ENCODE results near the gene FCAR.
"Not testable (repeated sequence)": the region's sequence is repeated elsewhere in the genome, so short reads cannot be mapped to it uniquely, and the experiment has no call there.

The FCAR gene

DNA sequence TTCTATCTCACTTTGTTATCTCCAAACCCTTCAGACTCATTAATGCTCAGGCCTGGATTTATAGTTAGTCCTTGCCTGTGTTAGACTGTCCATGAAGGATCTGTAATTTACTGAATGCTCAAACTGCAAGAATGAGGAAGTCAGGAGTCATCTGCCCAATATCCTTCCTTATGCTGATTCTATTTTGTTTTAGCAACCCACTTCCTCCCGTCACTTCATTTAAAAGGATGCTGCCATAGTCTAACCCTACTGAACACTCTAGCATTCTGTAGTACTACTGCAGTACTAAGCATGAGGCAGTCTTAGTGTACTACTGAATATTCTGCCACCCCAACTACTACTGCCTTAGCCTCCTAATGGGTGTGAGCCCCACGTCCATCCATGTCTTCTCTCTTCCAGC, 1.5 kb downstream of the FCAR start:
- H3K9me3 Mint-ChIP-seq: peaks cover 4% of the 10 kb centered on the region
- H3K27me3 Mint-ChIP-seq: peaks cover 17% of the 10 kb centered on the region
- H3K4me3 Mint-ChIP-seq: no peak overlapping the region
- DNase-seq: no peak
- no peaks in the 10 kb centered on the region for H3K36me3 Mint-ChIP-seq (ENCODE audit: low read depth)
- no peak overlapping the region for H3K27ac Mint-ChIP-seq
- H3K4me1 Mint-ChIP-seq (ENCODE audit: low read depth): no peaks in the 10 kb centered on the region

DNA sequence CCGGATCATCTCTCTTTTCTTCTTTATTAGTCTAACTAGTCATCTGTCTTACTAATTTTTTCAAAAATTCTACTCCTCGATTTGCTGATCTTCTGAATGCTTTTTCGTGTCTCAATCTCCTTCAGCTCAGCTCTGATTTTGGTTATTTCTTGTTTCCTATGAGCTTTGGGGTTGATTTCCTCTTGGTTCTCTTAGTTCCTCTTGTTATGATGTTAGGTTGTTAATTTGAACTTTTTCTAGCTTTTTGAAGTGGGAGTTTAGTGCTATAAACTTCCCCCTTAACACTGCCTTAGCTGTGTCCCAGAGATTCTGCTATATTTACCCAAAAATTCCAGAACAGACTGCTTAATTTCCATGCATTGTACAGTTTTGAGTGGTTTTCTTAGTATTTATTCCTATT, 3.4 kb downstream of the FCAR start:
- no peak overlapping the region for H3K4me3 Mint-ChIP-seq
- H3K36me3 Mint-ChIP-seq (ENCODE audit: low read depth): no peaks in the 10 kb centered on the region
- peaks cover 25% of the 10 kb centered on the region for H3K27me3 Mint-ChIP-seq
- no peak for DNase-seq
- no peaks in the 10 kb centered on the region for H3K9me3 Mint-ChIP-seq
- no peak overlapping the region for H3K27ac Mint-ChIP-seq
- no peaks in the 10 kb centered on the region for H3K4me1 Mint-ChIP-seq (ENCODE audit: low read depth)

DNA sequence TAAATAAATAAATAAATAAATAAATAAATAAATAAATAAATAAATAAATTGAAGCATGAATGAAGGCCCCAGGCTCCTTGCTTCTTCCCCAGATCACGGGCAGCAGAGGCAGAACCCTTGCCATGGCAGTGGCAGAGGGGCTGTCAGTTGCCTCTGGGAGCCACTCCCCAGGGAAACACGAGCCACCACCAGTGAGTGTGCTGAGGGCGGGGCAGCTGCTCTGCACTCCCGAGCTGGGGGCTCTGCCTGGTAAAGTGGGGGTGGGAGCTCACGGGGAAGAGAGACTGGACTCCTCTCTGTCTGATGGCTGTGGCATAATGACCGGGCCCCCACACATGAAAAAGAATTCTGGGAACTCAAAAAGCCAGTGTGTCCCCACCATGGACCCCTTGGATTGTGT, 7.8 kb downstream of the FCAR start:
- H3K36me3 Mint-ChIP-seq (ENCODE audit: low read depth): no peaks in the 10 kb centered on the region
- peaks cover 43% of the 10 kb centered on the region for H3K27me3 Mint-ChIP-seq
- no peak for DNase-seq
- no peak overlapping the region for H3K4me3 Mint-ChIP-seq
- H3K27ac Mint-ChIP-seq: no peak overlapping the region
- H3K4me1 Mint-ChIP-seq (ENCODE audit: low read depth): no peaks in the 10 kb centered on the region
- H3K9me3 Mint-ChIP-seq: no peaks in the 10 kb centered on the region

DNA sequence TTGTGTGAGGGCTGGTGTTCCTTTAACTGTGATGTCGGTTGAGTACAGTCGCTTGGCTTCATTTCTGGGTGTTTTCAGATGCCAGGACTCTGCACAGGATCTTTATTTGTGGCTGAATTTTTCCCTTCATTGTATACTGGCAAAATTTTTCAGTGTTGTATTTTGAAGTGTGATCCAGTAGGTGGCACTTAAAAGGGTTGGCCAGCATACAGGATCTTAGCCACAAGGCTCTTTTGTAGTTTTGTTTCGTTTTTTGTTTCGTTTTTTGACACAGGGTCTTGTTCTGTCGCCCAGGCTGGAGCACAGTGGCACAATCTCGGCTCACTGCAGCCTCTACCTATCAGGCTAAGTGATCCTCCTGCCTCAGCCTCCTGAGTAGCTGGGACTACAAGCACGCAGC, 8.7 kb downstream of the FCAR start:
- Mint-ChIP-seq H3K4me3 (no peak overlapping the region), H3K27me3 (peaks cover 43% of the 10 kb centered on the region), H3K9me3 (no peaks in the 10 kb centered on the region), H3K27ac (no peak overlapping the region), H3K4me1 (ENCODE audit: low read depth) (no peaks in the 10 kb centered on the region), H3K36me3 (ENCODE audit: low read depth) (no peaks in the 10 kb centered on the region)
- DNase-seq: no peak

DNA sequence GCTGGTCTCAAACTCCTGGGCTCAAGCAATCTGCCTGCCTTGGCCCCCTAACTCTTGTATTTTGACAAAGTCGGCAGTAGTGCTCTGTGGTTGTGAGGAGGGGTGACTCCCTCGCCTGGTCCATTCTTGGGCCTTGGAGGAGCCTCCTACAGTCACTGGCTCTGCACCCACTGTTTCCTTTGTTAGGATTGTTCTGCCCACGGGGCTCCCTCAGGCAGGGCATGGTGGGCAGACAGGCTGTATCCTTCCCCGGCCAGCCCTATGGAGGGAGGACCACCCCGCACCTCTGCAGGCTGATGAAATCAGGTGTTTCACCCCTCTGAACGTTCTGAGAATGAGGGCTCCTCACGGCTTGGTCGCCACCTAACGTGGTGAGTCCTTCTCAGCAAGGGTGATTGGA, 9.2 kb downstream of the FCAR start:
- no peaks in the 10 kb centered on the region for H3K4me1 Mint-ChIP-seq (ENCODE audit: low read depth)
- no peaks in the 10 kb centered on the region for H3K9me3 Mint-ChIP-seq
- peaks cover 43% of the 10 kb centered on the region for H3K27me3 Mint-ChIP-seq
- H3K36me3 Mint-ChIP-seq (ENCODE audit: low read depth): no peaks in the 10 kb centered on the region
- no peak for DNase-seq
- no peak overlapping the region for H3K4me3 Mint-ChIP-seq
- H3K27ac Mint-ChIP-seq: no peak overlapping the region

DNA sequence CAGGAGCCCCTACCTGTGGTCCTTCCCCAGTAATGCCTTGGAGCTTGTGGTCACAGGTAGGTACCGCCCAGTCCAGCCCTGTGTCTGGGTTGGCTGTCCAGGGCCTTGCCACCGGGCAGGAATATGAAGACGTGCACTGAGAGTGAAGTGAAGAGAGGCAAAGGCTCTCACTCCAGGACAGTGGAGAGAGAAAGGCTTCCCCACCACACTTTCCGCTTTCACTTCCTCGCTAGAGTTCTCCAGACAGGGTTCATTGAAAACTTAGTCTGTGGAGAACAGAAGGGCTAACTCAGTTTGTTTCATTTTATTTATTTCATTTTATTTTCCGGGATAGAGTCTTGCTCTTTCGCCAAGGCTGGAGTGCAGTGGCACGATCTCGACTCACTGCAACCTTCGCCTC, 14.2 kb downstream of the FCAR start:
- H3K27me3 Mint-ChIP-seq: peaks cover 16% of the 10 kb centered on the region
- no peaks in the 10 kb centered on the region for H3K36me3 Mint-ChIP-seq (ENCODE audit: low read depth)
- H3K4me3 Mint-ChIP-seq: no peak overlapping the region
- H3K9me3 Mint-ChIP-seq: no peaks in the 10 kb centered on the region
- H3K27ac Mint-ChIP-seq: no peak overlapping the region
- no peaks in the 10 kb centered on the region for H3K4me1 Mint-ChIP-seq (ENCODE audit: low read depth)
- DNase-seq: no peak

DNA sequence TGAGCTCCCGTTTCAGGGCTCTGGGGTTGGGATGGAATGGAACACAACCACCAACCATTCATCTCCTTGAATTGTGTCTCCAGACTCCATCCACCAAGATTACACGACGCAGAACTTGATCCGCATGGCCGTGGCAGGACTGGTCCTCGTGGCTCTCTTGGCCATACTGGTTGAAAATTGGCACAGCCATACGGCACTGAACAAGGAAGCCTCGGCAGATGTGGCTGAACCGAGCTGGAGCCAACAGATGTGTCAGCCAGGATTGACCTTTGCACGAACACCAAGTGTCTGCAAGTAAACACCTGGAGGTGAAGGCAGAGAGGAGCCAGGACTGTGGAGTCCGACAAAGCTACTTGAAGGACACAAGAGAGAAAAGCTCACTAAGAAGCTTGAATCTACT, 15.5 kb downstream of the FCAR start:
- Mint-ChIP-seq H3K27ac (no peak overlapping the region), H3K9me3 (no peaks in the 10 kb centered on the region), H3K4me1 (ENCODE audit: low read depth) (no peaks in the 10 kb centered on the region), H3K36me3 (ENCODE audit: low read depth) (no peaks in the 10 kb centered on the region), H3K27me3 (peaks cover 12% of the 10 kb centered on the region), H3K4me3 (no peak overlapping the region)
- no peak for DNase-seq

DNA sequence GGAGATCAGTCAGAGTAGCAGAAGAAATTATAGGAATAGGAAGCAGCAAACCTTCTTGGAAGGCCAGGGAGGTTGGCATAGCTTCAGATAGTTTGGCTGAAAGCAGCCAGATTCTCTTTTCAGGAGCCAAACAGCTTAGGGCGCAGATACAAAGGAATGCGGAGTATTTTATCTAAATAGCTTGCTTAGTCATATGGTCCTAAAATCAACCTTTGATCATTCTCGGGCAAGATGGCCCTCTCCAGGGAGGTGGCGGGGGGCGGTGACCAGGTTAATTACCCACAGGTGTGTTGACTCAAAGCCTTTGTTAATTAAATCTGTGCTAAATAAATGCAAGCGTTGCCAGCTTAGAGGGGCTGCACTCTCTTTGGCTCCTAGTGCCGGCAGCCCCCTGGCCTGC, 19.4 kb downstream of the FCAR start:
- Mint-ChIP-seq H3K27me3 (peaks cover 12% of the 10 kb centered on the region), H3K4me3 (no peak overlapping the region), H3K4me1 (ENCODE audit: low read depth) (no peaks in the 10 kb centered on the region), H3K36me3 (ENCODE audit: low read depth) (no peaks in the 10 kb centered on the region), H3K9me3 (no peaks in the 10 kb centered on the region), H3K27ac (no peak overlapping the region)
- no peak for DNase-seq

DNA sequence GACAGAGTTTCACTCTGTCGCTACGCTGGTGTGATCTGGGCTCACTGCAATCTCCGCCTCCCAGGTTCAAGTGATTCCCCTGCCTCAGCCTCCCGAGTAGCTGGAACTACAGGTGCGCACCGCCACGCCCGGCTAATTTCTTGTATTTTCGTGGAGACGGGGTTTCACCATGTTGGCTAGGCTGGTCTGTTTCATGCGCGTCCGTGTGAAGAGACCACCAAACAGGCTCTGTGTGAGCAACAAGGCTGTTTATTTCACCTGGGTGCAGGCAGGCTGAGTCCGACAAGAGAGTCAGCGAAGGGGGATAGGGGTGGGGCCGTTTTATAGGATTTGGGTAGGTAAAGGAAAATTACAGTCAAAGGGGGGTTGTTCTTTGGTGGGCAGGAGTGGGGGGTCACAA, 20.1 kb downstream of the FCAR start:
- H3K27me3 Mint-ChIP-seq: peaks cover 19% of the 10 kb centered on the region
- not testable (repeated sequence) for H3K4me3 Mint-ChIP-seq; H3K9me3 Mint-ChIP-seq; H3K4me1 Mint-ChIP-seq (ENCODE audit: low read depth); H3K27ac Mint-ChIP-seq; H3K36me3 Mint-ChIP-seq (ENCODE audit: low read depth); DNase-seq

DNA sequence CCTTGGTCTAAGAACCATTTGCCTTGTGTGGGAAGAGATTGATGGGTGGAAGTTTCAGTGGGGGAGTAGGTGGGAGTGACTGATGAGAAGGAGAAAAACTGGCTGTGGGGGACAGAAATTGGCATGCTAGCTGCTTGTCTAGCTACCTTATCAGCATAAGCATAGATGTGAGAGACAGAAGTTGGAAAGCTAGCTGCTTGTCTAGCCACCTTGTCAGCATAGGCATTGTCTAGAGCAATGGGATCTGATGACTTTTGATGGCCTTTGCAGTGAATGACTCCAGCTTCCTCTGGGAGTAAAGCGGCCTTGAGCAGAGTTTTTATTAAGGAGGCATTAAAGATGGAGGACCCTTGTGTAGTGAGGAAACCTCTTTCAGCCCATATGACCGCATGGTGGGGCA, 22.0 kb downstream of the FCAR start:
- Mint-ChIP-seq H3K27me3 (peaks cover 15% of the 10 kb centered on the region), H3K36me3 (ENCODE audit: low read depth) (no peaks in the 10 kb centered on the region), H3K9me3 (no peaks in the 10 kb centered on the region), H3K4me1 (ENCODE audit: low read depth) (no peaks in the 10 kb centered on the region), H3K4me3 (no peak overlapping the region), H3K27ac (no peak overlapping the region)
- DNase-seq: no peak

DNA sequence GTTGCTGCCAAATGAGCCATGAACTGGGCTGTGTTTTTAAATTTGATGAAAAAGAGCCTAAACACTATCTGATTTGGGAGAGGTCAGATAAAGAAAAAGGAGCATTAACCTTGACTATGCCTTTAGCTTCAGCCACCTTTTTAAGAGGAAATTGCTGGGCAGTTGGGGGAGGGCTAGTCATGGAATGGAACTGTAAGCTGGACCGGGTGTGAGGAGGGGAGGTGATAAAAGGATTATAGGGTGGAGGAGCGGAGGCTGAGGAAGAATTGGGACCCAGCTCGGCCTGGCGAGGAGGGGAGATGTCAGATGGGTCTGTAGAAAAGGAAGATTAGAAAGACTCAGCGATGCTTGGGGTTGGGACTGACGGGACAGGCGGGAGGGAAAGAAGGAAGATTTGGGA, 24.6 kb downstream of the FCAR start:
- H3K27me3 Mint-ChIP-seq: peaks cover 15% of the 10 kb centered on the region
- H3K4me3 Mint-ChIP-seq; H3K9me3 Mint-ChIP-seq; H3K36me3 Mint-ChIP-seq (ENCODE audit: low read depth); H3K27ac Mint-ChIP-seq; H3K4me1 Mint-ChIP-seq (ENCODE audit: low read depth); DNase-seq: not testable (repeated sequence)

DNA sequence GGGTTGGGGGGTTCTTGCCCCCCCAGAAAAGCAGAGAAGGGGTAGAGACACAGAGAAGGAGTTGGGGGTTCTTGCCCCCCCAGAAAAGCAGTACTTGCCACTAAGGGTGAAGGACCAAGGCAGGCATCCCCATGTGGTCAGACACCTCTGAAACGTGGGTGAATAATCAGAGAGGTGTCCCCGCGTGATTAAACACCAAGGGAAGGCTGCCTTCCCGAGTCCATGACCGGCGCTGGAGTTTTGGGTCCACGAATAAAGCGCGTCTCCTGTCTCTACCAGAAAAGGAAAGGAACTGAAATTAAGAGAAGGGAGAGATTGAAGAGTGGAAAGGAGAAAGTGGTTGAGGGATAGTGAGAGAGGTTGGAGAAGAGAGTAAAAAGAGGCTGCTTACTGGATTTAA, 25.6 kb downstream of the FCAR start:
- H3K4me1 Mint-ChIP-seq (ENCODE audit: low read depth); H3K4me3 Mint-ChIP-seq; H3K9me3 Mint-ChIP-seq; DNase-seq; H3K36me3 Mint-ChIP-seq (ENCODE audit: low read depth); H3K27ac Mint-ChIP-seq: not testable (repeated sequence)
- H3K27me3 Mint-ChIP-seq: peaks cover 15% of the 10 kb centered on the region

DNA sequence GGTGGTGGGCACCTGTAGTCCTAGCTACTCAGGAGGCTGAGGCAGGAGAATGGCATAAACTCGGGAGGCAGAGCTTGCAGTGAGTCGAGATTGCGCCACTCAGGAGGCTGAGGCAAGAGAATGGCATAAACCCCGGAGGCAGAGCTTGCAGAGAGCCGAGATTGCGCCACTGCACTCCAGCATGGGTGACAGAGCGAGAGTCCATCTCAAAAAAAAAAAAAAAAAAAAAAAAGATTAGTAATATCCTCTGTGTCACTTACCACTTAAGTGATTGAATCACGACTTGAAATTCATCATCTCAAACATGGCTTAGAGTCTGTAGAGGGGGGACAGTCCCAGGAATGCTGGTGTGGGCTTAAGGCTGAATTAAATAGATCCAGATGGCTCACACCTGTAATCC, 27.1 kb downstream of the FCAR start:
- peaks cover 20% of the 10 kb centered on the region for H3K27me3 Mint-ChIP-seq
- H3K36me3 Mint-ChIP-seq (ENCODE audit: low read depth); DNase-seq; H3K9me3 Mint-ChIP-seq; H3K4me3 Mint-ChIP-seq; H3K4me1 Mint-ChIP-seq (ENCODE audit: low read depth); H3K27ac Mint-ChIP-seq: not testable (repeated sequence)

DNA sequence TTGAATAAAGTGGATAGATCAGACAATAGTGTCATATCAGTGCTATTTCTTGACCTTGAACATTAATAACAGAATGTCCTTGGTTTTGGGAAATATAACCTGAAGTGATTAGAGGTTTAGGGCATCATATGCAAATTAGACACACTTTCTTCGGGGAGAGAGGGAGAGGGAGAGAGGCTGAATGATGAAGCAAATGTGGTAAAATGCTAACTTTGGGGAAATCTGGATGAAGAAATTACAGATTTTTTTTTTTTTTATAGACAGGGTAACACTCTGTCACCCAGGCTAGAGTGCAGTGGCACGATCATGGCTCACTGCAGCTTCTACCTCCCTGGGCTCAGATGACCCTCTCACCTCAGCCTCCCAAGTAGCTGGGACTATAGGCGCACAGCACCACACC, 28.0 kb downstream of the FCAR start:
- Mint-ChIP-seq H3K27ac (no peak overlapping the region), H3K4me1 (ENCODE audit: low read depth) (no peaks in the 10 kb centered on the region)

DNA sequence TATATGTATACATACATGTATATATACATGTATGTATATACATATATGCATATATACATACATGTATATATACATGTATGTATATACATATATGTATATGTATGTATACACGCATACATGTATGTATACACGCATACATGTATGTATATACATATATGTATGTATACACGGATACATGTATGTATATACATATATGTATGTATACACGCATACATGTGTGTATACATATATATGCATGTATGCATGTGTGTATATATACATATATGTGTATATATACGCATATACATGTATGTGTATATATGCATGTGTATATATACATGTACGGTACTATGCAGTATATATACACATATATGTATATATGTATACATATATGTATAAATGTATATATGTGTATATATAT, 29.3 kb downstream of the FCAR start:
- H3K4me3 Mint-ChIP-seq: no peak overlapping the region
- peaks cover 21% of the 10 kb centered on the region for H3K27me3 Mint-ChIP-seq
- H3K4me1 Mint-ChIP-seq (ENCODE audit: low read depth): no peaks in the 10 kb centered on the region
- no peak for DNase-seq
- no peaks in the 10 kb centered on the region for H3K9me3 Mint-ChIP-seq
- no peaks in the 10 kb centered on the region for H3K36me3 Mint-ChIP-seq (ENCODE audit: low read depth)
- no peak overlapping the region for H3K27ac Mint-ChIP-seq

More for the DNA sequence above, 28.0 kb downstream of the FCAR start:
- Mint-ChIP-seq H3K4me3 (no peak overlapping the region), H3K9me3 (no peaks in the 10 kb centered on the region), H3K27me3 (peaks cover 27% of the 10 kb centered on the region), H3K36me3 (ENCODE audit: low read depth) (no peaks in the 10 kb centered on the region)
- DNase-seq: no peak

DNA sequence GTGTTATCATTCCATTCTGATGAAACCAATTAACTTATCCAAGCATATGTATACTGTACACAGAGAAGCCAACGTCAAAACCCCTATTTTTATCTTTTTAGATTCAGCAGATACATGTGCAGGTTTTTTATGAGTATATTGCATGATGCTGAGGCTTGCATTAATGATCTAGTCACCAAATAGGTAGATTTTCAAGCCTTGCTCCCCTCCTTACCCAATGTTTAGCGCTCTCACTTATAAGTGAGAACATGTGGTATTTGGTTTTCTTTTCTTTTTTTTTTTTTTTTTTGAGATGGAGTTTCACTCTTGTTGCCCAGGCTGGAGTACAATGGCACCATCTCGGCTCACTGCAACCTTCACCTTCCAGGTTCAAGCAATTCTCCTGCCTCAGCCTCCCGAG, 30.2 kb downstream of the FCAR start:
- peaks cover 14% of the 10 kb centered on the region for H3K27me3 Mint-ChIP-seq
- H3K4me3 Mint-ChIP-seq; H3K4me1 Mint-ChIP-seq (ENCODE audit: low read depth): not testable (repeated sequence)

More for the DNA sequence above, 30.2 kb downstream of the FCAR start:
- DNase-seq; H3K27ac Mint-ChIP-seq; H3K36me3 Mint-ChIP-seq (ENCODE audit: low read depth); H3K9me3 Mint-ChIP-seq: not testable (repeated sequence)

Measured in activated T-cell treated with anti-CD3 and anti-CD28 coated beads, Interleukin-2, amount 50 U/mL, for 24 hours (primary cell).